Measurements from ENCODE around the gene CUL4A.

GRCh38 chr13:113305208-113305607 lies 95.8 kb downstream of the CUL4A start:
- no peak for TF ChIP-seq CTCF (IDR thresholded peaks at IDR 0.05)
- no peak for TF ChIP-seq POLR2A (IDR thresholded peaks at IDR 0.05)
- TF ChIP-seq POLR2AphosphoS5 (IDR thresholded peaks at IDR 0.05) = no peak
- no peak for TF ChIP-seq EP300 (IDR thresholded peaks at IDR 0.05)

Data from upper lobe of left lung (tissue), 4 donors.